ENCODE data around the gene KANSL1.
"Not testable (repeated sequence)": the region's sequence is repeated elsewhere in the genome, so short reads cannot be mapped to it uniquely, and the experiment has no call there.

DNA sequence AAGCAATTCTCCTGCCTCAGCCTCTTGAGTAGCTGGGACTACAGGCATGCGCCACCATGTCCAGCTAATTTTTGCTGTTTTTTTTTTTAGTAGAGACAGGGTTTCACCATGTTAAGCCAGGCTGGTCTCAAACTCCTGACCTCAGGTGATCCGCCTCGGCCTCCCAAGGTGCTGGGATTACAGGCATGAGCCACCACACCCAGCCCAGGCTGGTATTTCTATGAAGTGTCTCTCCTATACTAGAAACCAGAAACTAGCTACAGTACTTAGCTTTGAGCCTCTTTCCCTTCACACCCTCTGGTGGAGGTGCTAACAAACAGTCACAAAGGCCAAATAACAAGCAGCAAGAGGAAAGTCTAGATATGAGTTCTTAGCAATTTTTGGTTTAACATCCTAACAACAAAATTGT is 6.4 kb downstream of the KANSL1 start:
- TF ChIP-seq, protein P1, sequence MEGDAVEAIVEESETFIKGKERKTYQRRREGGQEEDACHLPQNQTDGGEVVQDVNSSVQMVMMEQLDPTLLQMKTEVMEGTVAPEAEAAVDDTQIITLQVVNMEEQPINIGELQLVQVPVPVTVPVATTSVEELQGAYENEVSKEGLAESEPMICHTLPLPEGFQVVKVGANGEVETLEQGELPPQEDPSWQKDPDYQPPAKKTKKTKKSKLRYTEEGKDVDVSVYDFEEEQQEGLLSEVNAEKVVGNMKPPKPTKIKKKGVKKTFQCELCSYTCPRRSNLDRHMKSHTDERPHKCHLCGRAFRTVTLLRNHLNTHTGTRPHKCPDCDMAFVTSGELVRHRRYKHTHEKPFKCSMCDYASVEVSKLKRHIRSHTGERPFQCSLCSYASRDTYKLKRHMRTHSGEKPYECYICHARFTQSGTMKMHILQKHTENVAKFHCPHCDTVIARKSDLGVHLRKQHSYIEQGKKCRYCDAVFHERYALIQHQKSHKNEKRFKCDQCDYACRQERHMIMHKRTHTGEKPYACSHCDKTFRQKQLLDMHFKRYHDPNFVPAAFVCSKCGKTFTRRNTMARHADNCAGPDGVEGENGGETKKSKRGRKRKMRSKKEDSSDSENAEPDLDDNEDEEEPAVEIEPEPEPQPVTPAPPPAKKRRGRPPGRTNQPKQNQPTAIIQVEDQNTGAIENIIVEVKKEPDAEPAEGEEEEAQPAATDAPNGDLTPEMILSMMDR (IDR thresholded peaks at IDR 0.05) = not testable (repeated sequence)
- not testable (repeated sequence) for TF ChIP-seq POLR2A (IDR thresholded peaks at IDR 0.05)
